Peyer's patch (tissue), 4 donors: ENCODE results near the gene CNTNAP2.

Source experiments
- POLR2A ChIP-seq, 2 donors: fragments of 450-650 bp; IDR thresholded peaks; one replicate each; pipeline ENCODE4 v1.5.1; 2017; ENCODE audit warnings: antibody characterized with exemption in 2 of 2, mild to moderate bottlenecking in 2 of 2, moderate library complexity in 2 of 2
- TF ChIP-seq, protein P1 (sequence below), 6 experiments: fragments of 450-650 bp in 4 of 6; fragments of 200-600 bp in 2 of 6; sonication (generic) in 1 of 6; IDR thresholded peaks; one replicate each; pipeline ENCODE4 v1.5.1; 2017 to 2019; ENCODE audit warnings: antibody characterized with exemption in 6 of 6, mild to moderate bottlenecking in 3 of 6, moderate library complexity in 1 of 6

DNA sequence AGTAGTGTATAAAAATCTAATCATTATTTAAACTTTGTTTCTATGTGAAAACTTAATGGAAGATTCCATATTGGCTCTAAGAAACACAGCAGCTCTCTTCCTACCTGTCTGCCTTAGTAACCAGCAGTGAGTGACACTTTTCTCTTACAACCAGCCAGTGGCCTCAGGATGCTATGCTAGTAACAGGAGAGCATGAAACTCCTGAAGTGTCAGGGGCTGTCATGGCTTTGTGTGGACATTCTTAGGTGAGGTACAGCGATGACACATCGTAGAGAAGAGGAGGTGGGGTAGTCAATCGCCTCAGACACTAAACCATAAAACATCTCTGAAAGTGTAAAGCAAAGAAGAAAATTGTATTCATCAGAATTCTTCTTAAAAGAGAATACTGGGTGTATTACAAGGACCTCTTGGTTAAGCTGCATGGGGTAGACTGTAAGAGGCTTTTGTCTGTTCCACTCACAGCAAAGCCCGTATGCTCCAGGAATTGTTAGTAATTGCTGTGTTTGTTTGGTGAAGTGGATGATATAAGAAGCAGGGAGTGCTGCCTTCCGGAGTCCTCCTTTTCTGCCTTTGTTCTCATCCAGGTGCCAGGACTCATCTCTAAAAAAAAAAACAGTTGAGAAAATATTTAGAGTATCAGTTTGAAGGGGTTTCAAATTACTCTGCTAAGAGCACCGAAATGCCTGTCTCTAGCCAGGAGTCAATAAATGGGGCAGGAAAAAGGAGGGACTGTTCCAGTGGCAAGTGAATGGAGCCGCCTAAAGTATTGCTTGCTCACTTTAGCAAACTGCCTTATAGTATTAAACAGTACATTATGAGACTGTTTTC lies 518.8 kb downstream of the CNTNAP2 start:
- no peak for TF ChIP-seq POLR2A (IDR thresholded peaks at IDR 0.05)
- TF ChIP-seq, protein P1, sequence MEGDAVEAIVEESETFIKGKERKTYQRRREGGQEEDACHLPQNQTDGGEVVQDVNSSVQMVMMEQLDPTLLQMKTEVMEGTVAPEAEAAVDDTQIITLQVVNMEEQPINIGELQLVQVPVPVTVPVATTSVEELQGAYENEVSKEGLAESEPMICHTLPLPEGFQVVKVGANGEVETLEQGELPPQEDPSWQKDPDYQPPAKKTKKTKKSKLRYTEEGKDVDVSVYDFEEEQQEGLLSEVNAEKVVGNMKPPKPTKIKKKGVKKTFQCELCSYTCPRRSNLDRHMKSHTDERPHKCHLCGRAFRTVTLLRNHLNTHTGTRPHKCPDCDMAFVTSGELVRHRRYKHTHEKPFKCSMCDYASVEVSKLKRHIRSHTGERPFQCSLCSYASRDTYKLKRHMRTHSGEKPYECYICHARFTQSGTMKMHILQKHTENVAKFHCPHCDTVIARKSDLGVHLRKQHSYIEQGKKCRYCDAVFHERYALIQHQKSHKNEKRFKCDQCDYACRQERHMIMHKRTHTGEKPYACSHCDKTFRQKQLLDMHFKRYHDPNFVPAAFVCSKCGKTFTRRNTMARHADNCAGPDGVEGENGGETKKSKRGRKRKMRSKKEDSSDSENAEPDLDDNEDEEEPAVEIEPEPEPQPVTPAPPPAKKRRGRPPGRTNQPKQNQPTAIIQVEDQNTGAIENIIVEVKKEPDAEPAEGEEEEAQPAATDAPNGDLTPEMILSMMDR (IDR thresholded peaks at IDR 0.05) = no peak
